Suppressor macrophage treated with lipopolysaccharide for 4 hours (primary cell): ENCODE results near the gene YPEL1.
A peak's percentile ranks its signal among the peaks of the same experiment; 100 is the strongest.
"Not testable (repeated sequence)": the region's sequence is repeated elsewhere in the genome, so short reads cannot be mapped to it uniquely, and the experiment has no call there.

ENCODE experiments used
- DNase-seq: peaks from one replicate; pipeline ENCODE4 v3.0.0-alpha.2; 2020

Gene YPEL1

GRCh38 chr22:21681566-21682370, 53.8 kb downstream of the YPEL1 start:
- no peak for DNase-seq

GRCh38 chr22:21680830-21681565, 54.6 kb downstream of the YPEL1 start:
- no peak for DNase-seq

- no peak for DNase-seq
Measured at GRCh38 chr22:21679383-21679782, 56.2 kb downstream of the YPEL1 start.

GRCh38 chr22:21678842-21679241, 56.8 kb downstream of the YPEL1 start:
- DNase-seq = not testable (repeated sequence)

GRCh38 chr22:21677606-21678443, 57.8 kb downstream of the YPEL1 start:
- no peak for DNase-seq

- DNase-seq = no peak
Measured at GRCh38 chr22:21674638-21675245, 60.9 kb downstream of the YPEL1 start.

- no peak for DNase-seq
Measured at GRCh38 chr22:21673534-21674321, 61.9 kb downstream of the YPEL1 start.

GRCh38 chr22:21672107-21672629, 63.4 kb downstream of the YPEL1 start:
- no peak for DNase-seq

GRCh38 chr22:21669026-21669425, 66.6 kb downstream of the YPEL1 start:
- DNase-seq = no peak

- no peak for DNase-seq
Measured at GRCh38 chr22:21666786-21667185, 68.8 kb downstream of the YPEL1 start.

- DNase-seq = no peak
Measured at GRCh38 chr22:21665047-21665851, 70.3 kb downstream of the YPEL1 start.

GRCh38 chr22:21663738-21664137, 71.9 kb downstream of the YPEL1 start:
- DNase-seq = no peak

GRCh38 chr22:21661991-21662390, 73.6 kb downstream of the YPEL1 start:
- no peak for DNase-seq

GRCh38 chr22:21660904-21661303, 74.7 kb downstream of the YPEL1 start:
- no peak for DNase-seq

- DNase-seq = no peak
Measured at GRCh38 chr22:21659864-21660525, 75.6 kb downstream of the YPEL1 start.

- DNase-seq = peak; percentile 81
Measured at GRCh38 chr22:21657360-21658032, 78.1 kb downstream of the YPEL1 start.

GRCh38 chr22:21657020-21657359, 78.6 kb downstream of the YPEL1 start:
- no peak for DNase-seq

- no peak for DNase-seq
Measured at GRCh38 chr22:21652547-21653545, 82.7 kb downstream of the YPEL1 start.
